ENCODE data around the gene FAM107B. TPM values are rescaled to one million over a fixed set of nuclear protein-coding genes. Genes with fewer than 3 reads are reported as not detected.

Gene FAM107B
- total and polyA plus RNA-seq, 2 of the 4 experiments (the other 2 are of a cell fraction): 26.4 to 27.1 TPM

- dilution Hi-C loops (cut with HindIII; ENCODE audit: low sequenced_read_pairs, unreplicated experiment) (no loop called here), in situ Hi-C loops (cut with MboI; ENCODE audit: low sequenced_read_pairs) (no loop called here), intact Hi-C loops (cut with micrococcal nuclease) (no loop called here)
- H3K4me1 ChIP-seq (ENCODE audit: control insufficient read depth, insufficient read depth, low read length): peaks cover 39% of the 10 kb centered on the region
- H3K9me3 ChIP-seq (ENCODE audit: control insufficient read depth, insufficient read depth, low read length): no peaks in the 10 kb centered on the region
- no peak overlapping the region for H2BK15ac ChIP-seq (ENCODE audit: low read depth, low read length)
- no peak overlapping the region for H2AK5ac ChIP-seq (ENCODE audit: low read depth, low read length)
- POLR2A ChIA-PET (ENCODE audit: unreplicated experiment): no interaction called here
- H2BK5ac ChIP-seq (ENCODE audit: low read depth, low read length, poor library complexity, severe bottlenecking): no peak overlapping the region
- H3K18ac ChIP-seq (ENCODE audit: low read depth, low read length): no peak overlapping the region
- no peak overlapping the region for H4K91ac ChIP-seq (ENCODE audit: insufficient read depth, low read depth, low read length)
- H3K36me3 ChIP-seq (ENCODE audit: control insufficient read depth, insufficient read depth, low read length): no peaks in the 10 kb centered on the region; the same call in 1 of the 2 replicates
- no peaks in the 10 kb centered on the region for H3K27me3 ChIP-seq (ENCODE audit: control insufficient read depth, insufficient read depth, low read length)
- H4K20me1 ChIP-seq (ENCODE audit: insufficient read depth, low read length): peaks cover 85% of the 10 kb centered on the region
- H2BK20ac ChIP-seq (ENCODE audit: low read depth, low read length): no peak overlapping the region
- H2AFZ ChIP-seq (replicated peaks; ENCODE audit: low read length, poor library complexity): no peak overlapping the region
- CTCF ChIA-PET: no interaction called here
- H4K5ac ChIP-seq (ENCODE audit: low read depth, low read length): no peak overlapping the region
- H3K79me1 ChIP-seq (ENCODE audit: low read depth in 1 of 2, low read length in 2 of 2): peaks cover 38 to 85% of the 10 kb centered on the region in 2 experiments
- no peak overlapping the region; the same call in 1 of the 2 replicates for H3K14ac ChIP-seq (replicated peaks; ENCODE audit: low read depth, low read length)
- DNase-seq (no peak), ATAC-seq (ENCODE audit: low read depth) (no peak)
- H3K23ac ChIP-seq (ENCODE audit: low read depth, low read length): no peak overlapping the region
- peaks cover 43% of the 10 kb centered on the region for H3K9me1 ChIP-seq (ENCODE audit: insufficient read depth, low read length)
- 100% methylated on average over 2 of the region's 5 CpGs; no CpG with 5 or more reads in 1 of the 2 experiments for WGBS, 2 experiments (ENCODE audit: extremely low coverage in 2 of 2, insufficient read length in 1 of 2)
- no peak overlapping the region for H3K56ac ChIP-seq (ENCODE audit: extremely low read depth, insufficient read depth, low read length)
- H3K4me3 ChIP-seq (ENCODE audit: insufficient read depth, low read depth, low read length): no peak overlapping the region
- H4K8ac ChIP-seq (ENCODE audit: low read depth in 2 of 2, low read length in 2 of 2): no peak overlapping the region
- no TSS peak for BruUV-seq (replicated peaks)
- H2BK120ac ChIP-seq (ENCODE audit: low read depth, low read length): no peak overlapping the region
- TF ChIP-seq MAFK (IDR thresholded peaks at IDR 0.05; ENCODE audit: low read depth, low read length) (no peak), RCOR1 (IDR thresholded peaks at IDR 0.05; ENCODE audit: insufficient replicate concordance, low read length) (no peak), FOS (IDR thresholded peaks at IDR 0.05; ENCODE audit: low read depth, low read length) (no peak), NFE2L2 (IDR thresholded peaks at IDR 0.05; ENCODE audit: low read depth, low read length) (no peak), BHLHE40 (IDR thresholded peaks at IDR 0.05; ENCODE audit: low read depth, low read length) (no peak), RFX5 (IDR thresholded peaks at IDR 0.05; ENCODE audit: low read depth, low read length) (no peak), POLR2A (IDR thresholded peaks at IDR 0.05; ENCODE audit: low read depth, low read length) (no peak), SMC3 (IDR thresholded peaks at IDR 0.05; ENCODE audit: low read depth, low read length) (no peak), MXI1 (IDR thresholded peaks at IDR 0.05; ENCODE audit: borderline replicate concordance, low read depth, low read length) (no peak), USF2 (IDR thresholded peaks at IDR 0.05; ENCODE audit: low read depth, low read length) (no peak)
- H3K4me2 ChIP-seq (ENCODE audit: low read depth, low read length): no peak overlapping the region
- no peak overlapping the region for H2AK9ac ChIP-seq (replicated peaks; ENCODE audit: low read depth, low read length, poor library complexity)
- H3K4ac ChIP-seq (ENCODE audit: low read depth, low read length): no peak overlapping the region
- no peak overlapping the region for H3K9ac ChIP-seq (ENCODE audit: low read depth, low read length)
- H3K27ac ChIP-seq (ENCODE audit: insufficient read depth, low read length): no peak overlapping the region
Measured at GRCh38 chr10:14557567-14557966, 217.1 kb downstream of the FAM107B start.

Data from IMR-90 (cell line).